ENCODE measurements around the gene VASH1. TPM values are rescaled to one million over a fixed set of nuclear protein-coding genes. Genes with fewer than 3 reads are reported as not detected.
A peak's percentile ranks its signal among the peaks of the same experiment; 100 is the strongest.

Gene VASH1
- total RNA-seq, 1 donor = 5.4 TPM

- DNase-seq (ENCODE audit: low read depth in 2 of 3, low spot score in 2 of 3) = no peak
Observed at GRCh38 chr14:76742185-76742584, 19.1 kb upstream of the VASH1 start.

- DNase-seq (ENCODE audit: low read depth in 2 of 3, low spot score in 2 of 3) = peak in 2 of 3 donors; percentile 50 to 73
Observed at GRCh38 chr14:76742966-76743365, 18.3 kb upstream of the VASH1 start.

- no peak for DNase-seq (ENCODE audit: low read depth in 2 of 3, low spot score in 2 of 3)
Observed at GRCh38 chr14:76752744-76753143, 8.5 kb upstream of the VASH1 start.

GRCh38 chr14:76753541-76754198, 7.6 kb upstream of the VASH1 start:
- DNase-seq (ENCODE audit: low read depth in 2 of 3, low spot score in 2 of 3) = no peak

- no peak for DNase-seq (ENCODE audit: low read depth in 2 of 3, low spot score in 2 of 3)
Observed at GRCh38 chr14:76754586-76754985, 6.7 kb upstream of the VASH1 start.

GRCh38 chr14:76755610-76756370, 5.5 kb upstream of the VASH1 start:
- DNase-seq (ENCODE audit: low read depth in 2 of 3, low spot score in 2 of 3) = no peak

- DNase-seq (ENCODE audit: low read depth in 2 of 3, low spot score in 2 of 3) = no peak
Observed at GRCh38 chr14:76756371-76756750, 4.9 kb upstream of the VASH1 start.

GRCh38 chr14:76759589-76759988, 1.7 kb upstream of the VASH1 start:
- no peak for DNase-seq (ENCODE audit: low read depth in 2 of 3, low spot score in 2 of 3)

- no peak for DNase-seq (ENCODE audit: low read depth in 2 of 3, low spot score in 2 of 3)
Observed at GRCh38 chr14:76760331-76761135, 735 bp upstream of the VASH1 start.

GRCh38 chr14:76761960-76762410, 717 bp downstream of the VASH1 start:
- DNase-seq (ENCODE audit: low read depth in 2 of 3, low spot score in 2 of 3) = no peak

- no peak for DNase-seq (ENCODE audit: low read depth in 2 of 3, low spot score in 2 of 3)
Observed at GRCh38 chr14:76762411-76763095, 1.3 kb downstream of the VASH1 start.

- DNase-seq (ENCODE audit: low read depth in 2 of 3, low spot score in 2 of 3) = no peak
Observed at GRCh38 chr14:76763096-76764041, 2.1 kb downstream of the VASH1 start.

- DNase-seq (ENCODE audit: low read depth in 2 of 3, low spot score in 2 of 3) = no peak
Observed at GRCh38 chr14:76765461-76765931, 4.2 kb downstream of the VASH1 start.

- peak; percentile 66 to 98 (median 98) for DNase-seq (ENCODE audit: low read depth in 2 of 3, low spot score in 2 of 3)
Observed at GRCh38 chr14:76767681-76768656, 6.7 kb downstream of the VASH1 start.

GRCh38 chr14:76768671-76769500, 7.6 kb downstream of the VASH1 start:
- DNase-seq (ENCODE audit: low read depth in 2 of 3, low spot score in 2 of 3) = no peak

GRCh38 chr14:76769636-76770292, 8.5 kb downstream of the VASH1 start:
- no peak for DNase-seq (ENCODE audit: low read depth in 2 of 3, low spot score in 2 of 3)
